HG02884 (cell line): ENCODE measurements around the gene CIDEC.

Experiments
- ATAC-seq: cut with Tn5 transposase; IDR thresholded peaks from one replicate; pipeline ENCODE4 v1.9.1; 2021; ENCODE audit warnings: mild to moderate bottlenecking, moderate library complexity; ENCODE audit not compliant: unreplicated experiment

The CIDEC gene

GRCh38 chr3:9879830-9880549 is at the start of gene CIDEC:
TSS of gene CIDEC (minus strand) at chr3:9880253. CDS start at chr3:9878486, 1,767 bp downstream.
- ATAC-seq = no peak

- ATAC-seq = no peak
Observed at GRCh38 chr3:9928158-9928557, 48.1 kb upstream of the CIDEC start.

- no peak for ATAC-seq
Observed at GRCh38 chr3:9918261-9919038, 38.4 kb upstream of the CIDEC start.

GRCh38 chr3:9917820-9918219 is 37.8 kb upstream of the CIDEC start:
- no peak for ATAC-seq

- no peak for ATAC-seq
Observed at GRCh38 chr3:9916734-9917680, 37.0 kb upstream of the CIDEC start, which contains the start of gene IL17RC. TSS of gene IL17RC (plus strand) at chr3:9917098. CDS start at chr3:9917316, 218 bp downstream.

- ATAC-seq = no peak
Observed at GRCh38 chr3:9916346-9916733, 36.3 kb upstream of the CIDEC start.

GRCh38 chr3:9915254-9916141 is 35.4 kb upstream of the CIDEC start:
- no peak for ATAC-seq

GRCh38 chr3:9914559-9915253 is 34.7 kb upstream of the CIDEC start:
- ATAC-seq = no peak

GRCh38 chr3:9914011-9914410 is 34.0 kb upstream of the CIDEC start:
- ATAC-seq = no peak

- no peak for ATAC-seq
Observed at GRCh38 chr3:9913601-9914000, 33.5 kb upstream of the CIDEC start.

GRCh38 chr3:9912294-9912935 is 32.4 kb upstream of the CIDEC start:
- ATAC-seq = no peak

- no peak for ATAC-seq
Observed at GRCh38 chr3:9911863-9912262, 31.8 kb upstream of the CIDEC start.

- ATAC-seq = no peak
Observed at GRCh38 chr3:9909221-9910013, 29.4 kb upstream of the CIDEC start.

- no peak for ATAC-seq
Observed at GRCh38 chr3:9908286-9908685, 28.2 kb upstream of the CIDEC start.

GRCh38 chr3:9906480-9906879 is 26.4 kb upstream of the CIDEC start:
- ATAC-seq = no peak

- no peak for ATAC-seq
Observed at GRCh38 chr3:9903904-9904303, 23.9 kb upstream of the CIDEC start.

GRCh38 chr3:9903238-9903624 is 23.2 kb upstream of the CIDEC start:
- ATAC-seq = no peak
